GM12873 (cell line): ENCODE results near the gene ENPP1.

Experiments used
- TF ChIP-seq, protein P1 (sequence below): IDR thresholded peaks from 2 replicates; pipeline ENCODE4 v1.5.1; 2012; ENCODE audit warnings: low read depth, mild to moderate bottlenecking, moderate library complexity, low read length, control low read depth; ENCODE audit not compliant: insufficient read depth; ENCODE audit errors: missing control alignments

The ENPP1 gene

GRCh38 chr6:131936156-131936555 is 128.3 kb downstream of the ENPP1 start:
- TF ChIP-seq, protein P1, sequence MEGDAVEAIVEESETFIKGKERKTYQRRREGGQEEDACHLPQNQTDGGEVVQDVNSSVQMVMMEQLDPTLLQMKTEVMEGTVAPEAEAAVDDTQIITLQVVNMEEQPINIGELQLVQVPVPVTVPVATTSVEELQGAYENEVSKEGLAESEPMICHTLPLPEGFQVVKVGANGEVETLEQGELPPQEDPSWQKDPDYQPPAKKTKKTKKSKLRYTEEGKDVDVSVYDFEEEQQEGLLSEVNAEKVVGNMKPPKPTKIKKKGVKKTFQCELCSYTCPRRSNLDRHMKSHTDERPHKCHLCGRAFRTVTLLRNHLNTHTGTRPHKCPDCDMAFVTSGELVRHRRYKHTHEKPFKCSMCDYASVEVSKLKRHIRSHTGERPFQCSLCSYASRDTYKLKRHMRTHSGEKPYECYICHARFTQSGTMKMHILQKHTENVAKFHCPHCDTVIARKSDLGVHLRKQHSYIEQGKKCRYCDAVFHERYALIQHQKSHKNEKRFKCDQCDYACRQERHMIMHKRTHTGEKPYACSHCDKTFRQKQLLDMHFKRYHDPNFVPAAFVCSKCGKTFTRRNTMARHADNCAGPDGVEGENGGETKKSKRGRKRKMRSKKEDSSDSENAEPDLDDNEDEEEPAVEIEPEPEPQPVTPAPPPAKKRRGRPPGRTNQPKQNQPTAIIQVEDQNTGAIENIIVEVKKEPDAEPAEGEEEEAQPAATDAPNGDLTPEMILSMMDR = no peak

- TF ChIP-seq, protein P1 = no peak
Observed at GRCh38 chr6:131937226-131937625, 129.4 kb downstream of the ENPP1 start.

DNA sequence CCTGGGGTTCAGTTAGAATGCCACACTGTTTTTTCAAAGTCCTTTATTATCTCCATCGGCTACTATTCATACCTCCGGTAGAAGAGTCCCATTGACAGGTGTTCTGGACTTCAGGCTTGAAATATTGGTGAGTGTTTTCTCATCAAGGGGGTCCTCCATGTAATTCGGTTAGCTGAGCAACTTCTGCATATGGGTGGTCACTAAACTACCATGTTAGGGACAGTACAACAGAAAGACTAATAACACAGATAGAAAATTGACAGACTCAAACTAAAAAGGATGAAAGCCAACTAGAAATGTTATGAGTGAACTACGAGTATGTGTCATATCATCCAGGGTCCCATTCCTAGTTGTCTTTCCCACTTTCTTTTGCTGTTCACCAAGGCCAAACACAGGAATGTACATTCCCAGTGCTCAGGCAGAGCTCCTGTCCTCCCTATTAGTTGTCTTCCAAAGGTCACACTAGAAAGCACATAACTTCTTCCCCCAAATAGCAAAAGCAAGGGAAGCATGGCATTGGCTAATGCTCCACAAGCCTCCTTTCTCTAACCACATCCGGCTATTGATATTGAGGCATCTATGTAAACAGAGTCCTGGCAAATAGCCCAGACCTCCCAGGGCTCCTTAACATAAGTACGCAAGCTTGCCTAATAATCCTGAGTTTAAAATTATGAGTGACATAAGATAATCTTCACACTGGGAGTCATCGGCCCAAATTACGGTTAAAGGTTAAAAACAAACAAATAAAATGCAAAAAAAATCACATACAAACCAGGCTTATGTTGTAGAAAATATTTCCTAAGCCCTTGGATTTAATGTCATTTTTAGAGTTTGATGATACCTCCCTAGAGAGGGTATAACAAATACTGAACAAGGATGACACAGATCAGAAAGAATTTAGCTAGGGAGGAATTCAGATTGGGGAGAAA is 130.1 kb downstream of the ENPP1 start:
- TF ChIP-seq, protein P1 = no peak
